NCI-H82 (cell line): ENCODE results near the gene MIEF2.

Source experiments
- DNase-seq: peaks from one replicate; lab custom pipeline; 2025; lab: John Stamatoyannopoulos, UW

MIEF2 gene

DNA sequence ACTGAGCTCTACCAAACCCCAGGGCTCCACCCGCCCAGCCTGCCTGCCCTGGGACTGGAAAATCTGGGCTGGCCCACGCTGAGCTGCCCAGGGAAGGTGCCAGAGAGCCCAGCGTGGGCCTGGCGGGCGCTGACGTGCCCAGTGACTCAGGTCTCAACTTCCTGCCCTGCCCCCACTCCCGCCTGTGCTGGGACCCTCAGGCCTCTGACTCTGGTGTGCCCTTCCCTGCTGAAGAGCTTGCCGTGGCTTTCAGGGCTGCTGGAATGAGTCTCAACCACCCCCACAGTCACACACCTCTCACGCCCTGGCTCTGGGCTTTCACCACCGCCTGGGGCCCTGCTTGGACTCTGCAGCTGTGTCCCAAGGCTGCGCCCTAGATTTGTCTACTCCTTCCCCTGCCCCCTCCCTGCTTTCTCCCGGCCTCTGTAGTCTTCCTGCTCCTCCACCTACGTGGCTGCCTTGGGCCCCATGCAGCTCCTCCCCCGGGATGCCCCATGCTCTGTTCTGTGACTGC lies 24.7 kb upstream of the MIEF2 start:
- no peak for DNase-seq

GRCh38 chr17:18236494-18236893 lies 24.0 kb upstream of the MIEF2 start:
- no peak for DNase-seq

DNA sequence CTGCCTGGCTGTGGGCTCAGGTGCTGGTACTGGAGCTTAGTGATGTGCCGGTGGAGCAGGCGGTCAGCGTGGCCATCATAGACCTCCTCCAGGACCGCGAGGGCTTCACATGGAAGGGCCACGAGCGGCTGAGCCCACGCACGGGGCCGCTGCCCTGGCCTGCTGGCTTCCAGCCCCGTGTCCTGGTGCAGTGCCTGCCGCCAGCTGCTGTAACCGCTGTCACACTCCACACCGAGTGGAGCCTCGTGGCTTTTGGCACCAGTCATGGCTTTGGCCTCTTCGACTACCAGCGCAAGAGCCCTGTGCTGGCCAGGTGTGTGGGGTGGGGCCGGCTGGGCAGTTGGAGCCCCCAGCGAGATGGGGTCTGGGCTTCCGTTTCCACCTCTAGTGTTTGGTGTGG lies 23.0 kb upstream of the MIEF2 start:
- no peak for DNase-seq

DNA sequence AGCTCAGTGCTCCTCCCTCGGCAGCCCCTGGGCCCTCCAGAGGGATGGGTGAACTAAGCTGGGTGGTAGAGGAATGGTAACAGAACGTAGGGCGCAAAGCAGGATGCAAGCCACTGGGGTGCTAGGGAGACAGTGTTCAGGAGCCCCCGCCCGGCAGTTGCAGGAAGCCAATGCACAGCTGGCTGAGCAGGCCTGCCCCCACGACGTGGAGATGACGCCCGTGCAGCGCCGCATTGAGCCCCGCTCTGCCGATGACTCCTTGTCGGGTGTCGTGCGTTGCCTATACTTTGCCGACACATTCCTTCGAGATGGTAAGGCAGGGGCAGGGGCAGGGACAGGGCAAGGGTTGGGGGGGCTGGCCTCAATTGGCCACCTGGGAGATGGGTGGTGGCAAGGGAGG lies 22.2 kb upstream of the MIEF2 start:
- DNase-seq, result no peak

DNA sequence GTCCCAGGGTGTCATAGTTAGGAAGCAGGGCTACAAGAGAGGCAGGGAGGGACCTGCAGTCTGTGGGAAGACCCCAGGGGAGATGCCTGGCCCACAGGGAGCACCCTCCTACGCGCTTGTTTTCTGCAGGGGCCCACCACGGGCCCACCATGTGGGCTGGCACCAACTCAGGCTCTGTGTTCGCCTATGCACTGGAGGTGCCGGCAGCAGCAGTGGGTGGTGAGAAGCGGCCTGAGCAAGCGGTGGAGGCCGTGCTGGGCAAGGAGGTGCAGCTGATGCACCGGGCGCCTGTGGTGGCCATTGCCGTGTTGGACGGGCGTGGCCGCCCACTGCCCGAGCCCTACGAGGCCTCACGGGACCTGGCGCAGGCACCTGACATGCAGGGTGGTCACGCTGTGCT lies 20.0 kb upstream of the MIEF2 start:
- DNase-seq, result no peak

DNA sequence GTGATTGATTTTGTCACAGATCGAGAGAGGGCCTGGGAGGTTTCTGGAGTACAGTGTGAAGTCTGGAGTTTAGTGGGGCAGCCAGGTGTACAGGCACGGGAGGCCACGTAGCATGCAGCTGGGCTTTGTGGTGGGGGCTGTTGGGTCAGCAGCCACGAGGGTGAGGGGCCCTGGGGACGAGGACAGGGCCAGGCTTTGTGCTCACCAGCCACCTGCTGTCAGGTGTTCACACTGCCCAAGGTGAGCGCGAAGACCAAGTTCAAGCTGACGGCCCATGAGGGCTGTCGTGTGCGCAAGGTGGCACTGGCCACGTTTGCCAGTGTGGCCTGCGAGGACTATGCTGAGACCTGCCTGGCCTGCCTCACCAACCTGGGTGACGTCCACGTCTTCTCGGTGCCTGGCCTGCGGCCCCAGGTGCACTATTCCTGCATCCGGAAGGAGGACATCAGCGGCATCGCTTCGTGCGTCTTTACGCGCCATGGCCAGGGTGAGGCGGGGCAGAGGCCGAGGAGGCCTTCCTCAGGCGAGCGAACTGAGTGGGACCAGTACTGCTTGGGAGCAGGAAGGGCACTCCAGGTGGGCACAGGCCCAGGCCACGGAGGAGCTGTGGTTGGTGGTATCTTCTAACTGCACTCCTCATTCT lies 19.1 kb upstream of the MIEF2 start:
- DNase-seq, result no peak

- DNase-seq, result no peak
Measured at GRCh38 chr17:18245038-18245776, 15.3 kb upstream of the MIEF2 start.

DNA sequence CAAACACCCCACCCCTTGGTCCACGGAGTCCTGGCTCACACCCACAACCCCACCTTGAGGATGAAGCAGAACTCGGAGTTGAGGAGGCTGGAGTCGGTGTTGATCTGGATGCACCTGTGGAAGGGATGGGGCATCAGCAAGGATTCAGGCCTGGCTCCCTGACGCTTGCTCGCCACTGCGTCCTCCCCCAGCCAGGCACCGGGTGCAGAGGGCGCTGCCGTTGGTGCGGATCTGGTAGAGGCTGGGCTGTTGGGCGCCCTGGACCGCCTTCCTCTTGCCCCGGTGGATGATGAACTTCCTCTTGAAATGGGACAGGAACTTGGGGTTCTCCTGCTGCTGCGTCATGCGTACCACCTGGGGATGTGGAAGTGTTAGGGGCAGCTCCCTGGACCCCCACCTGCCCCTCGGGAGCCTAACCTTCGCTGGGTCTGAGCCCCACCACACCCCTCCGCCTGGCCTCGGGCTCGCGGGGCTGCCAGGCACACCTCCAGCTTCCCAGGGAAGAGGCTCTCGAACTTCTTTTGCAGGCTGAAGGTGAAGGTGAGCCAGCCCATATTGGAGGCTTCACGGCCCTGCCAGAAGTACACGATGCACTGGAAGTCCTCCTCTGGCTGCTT lies 14.2 kb upstream of the MIEF2 start:
- DNase-seq, result no peak

GRCh38 chr17:18246880-18247612 lies 13.4 kb upstream of the MIEF2 start:
- DNase-seq, result peak; percentile 92

GRCh38 chr17:18247613-18248001 lies 12.9 kb upstream of the MIEF2 start:
- DNase-seq, result no peak

GRCh38 chr17:18248300-18248731 lies 12.1 kb upstream of the MIEF2 start:
- DNase-seq, result peak; percentile 92

DNA sequence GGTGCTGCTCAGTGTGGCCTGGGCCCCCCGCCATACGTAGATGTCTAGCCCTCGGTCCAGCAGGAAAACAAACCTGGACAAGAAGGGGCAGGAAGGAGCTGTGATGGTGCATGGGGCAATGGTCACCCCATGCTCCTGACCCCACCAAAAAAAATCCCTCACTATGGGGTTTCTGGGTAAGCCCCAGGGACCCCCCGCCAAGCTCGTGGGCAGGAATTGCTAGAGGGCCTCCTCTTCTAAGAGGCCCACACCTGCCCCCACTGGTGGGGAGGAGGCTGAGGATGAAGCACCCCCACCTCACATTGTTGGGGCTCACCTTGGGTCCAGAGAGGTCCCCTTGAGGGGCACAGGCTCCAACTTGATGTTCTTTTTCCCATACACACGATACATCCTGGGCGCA lies 11.7 kb upstream of the MIEF2 start:
- no peak for DNase-seq

- no peak for DNase-seq
Measured at GRCh38 chr17:18250259-18250658, 10.2 kb upstream of the MIEF2 start.

DNA sequence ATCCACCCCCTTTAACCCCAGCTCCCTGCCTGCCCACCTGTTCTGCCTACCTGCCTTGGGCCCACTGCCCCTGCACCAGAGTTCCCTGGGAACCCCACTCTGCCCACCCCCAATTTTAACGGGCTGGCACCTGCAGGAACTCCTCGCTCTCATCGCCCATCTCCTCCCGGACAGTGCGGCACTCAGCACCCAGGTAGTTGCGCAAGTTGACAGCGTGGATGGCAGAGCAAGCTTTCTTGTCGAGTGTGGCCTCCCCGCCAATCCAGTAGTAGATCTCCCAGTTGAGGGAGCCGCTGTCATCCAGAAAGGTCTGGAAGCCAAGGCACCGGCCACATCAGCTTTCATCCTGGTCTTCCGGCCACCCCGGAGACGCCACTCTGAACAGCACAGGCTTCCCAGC lies 9.8 kb upstream of the MIEF2 start:
- DNase-seq, result no peak

DNA sequence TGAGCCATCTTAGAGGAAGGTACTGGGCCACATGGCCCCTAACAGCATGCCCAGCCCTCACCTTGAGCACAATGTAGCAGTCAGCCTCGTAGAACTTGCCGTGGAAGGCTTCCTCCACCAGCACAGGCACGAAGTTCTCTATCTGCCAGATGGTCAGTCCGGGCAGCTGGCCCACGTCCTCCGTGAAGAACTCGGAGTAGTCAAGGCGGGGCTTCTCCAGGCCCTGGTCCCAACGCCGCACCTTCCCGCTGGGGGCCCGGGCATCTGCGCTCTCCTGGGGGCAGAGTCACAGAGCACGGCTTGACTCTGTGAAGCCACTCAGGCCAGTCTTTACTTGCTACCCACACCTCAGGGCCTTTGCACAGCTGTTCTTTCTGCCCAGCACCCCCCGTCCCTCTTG lies 9.3 kb upstream of the MIEF2 start:
- no peak for DNase-seq

GRCh38 chr17:18252160-18252559 lies 8.3 kb upstream of the MIEF2 start:
- no peak for DNase-seq

DNA sequence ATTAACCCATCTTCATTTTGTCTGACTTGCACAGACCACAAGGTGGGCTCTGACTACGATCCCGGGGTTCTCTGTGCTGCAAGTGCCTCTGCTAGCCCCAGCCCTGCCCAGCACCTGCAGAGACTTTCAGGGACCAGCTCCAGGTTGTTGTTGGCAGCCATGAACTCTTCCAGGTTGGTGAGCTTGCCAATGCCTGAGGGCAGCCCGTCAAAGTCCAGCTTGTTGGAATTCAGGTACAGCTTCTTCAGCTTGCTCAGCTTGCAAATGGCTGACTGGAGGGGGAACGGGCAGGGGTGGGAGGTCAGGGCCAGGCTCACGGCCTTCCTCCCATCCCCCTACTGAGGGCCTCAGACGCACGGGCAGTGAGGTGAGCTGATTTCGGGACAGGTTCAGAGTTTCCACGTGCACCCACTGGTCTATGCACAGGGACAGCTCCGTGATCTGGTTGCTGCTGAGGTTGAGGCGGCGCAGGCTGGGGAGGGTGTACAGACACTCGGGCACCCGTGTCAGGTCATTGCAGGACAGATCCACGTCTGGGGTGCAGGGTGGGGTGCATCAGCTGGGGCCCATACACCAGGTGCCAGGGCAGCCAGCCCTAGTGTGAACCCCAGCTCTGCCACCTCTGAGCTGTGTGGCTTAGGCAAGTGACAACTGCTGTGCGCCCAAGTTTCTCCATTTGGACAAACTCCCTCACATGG lies 7.1 kb upstream of the MIEF2 start:
- DNase-seq, result no peak

GRCh38 chr17:18253947-18254821 lies 6.3 kb upstream of the MIEF2 start:
- DNase-seq, result no peak

GRCh38 chr17:18254888-18255649 lies 5.4 kb upstream of the MIEF2 start:
- DNase-seq, result no peak

- no peak for DNase-seq
Measured at GRCh38 chr17:18256351-18256750, 4.1 kb upstream of the MIEF2 start.
